ENCODE measurements around the gene GSTM1.

- no peak for TF ChIP-seq CTCF (IDR thresholded peaks at IDR 0.05; ENCODE audit: insufficient read depth, low read length, poor library complexity, severe bottlenecking)
- no peak for TF ChIP-seq EZH2phosphoT487 (conservative IDR thresholded peaks at IDR 0.05; ENCODE audit: low read length)
These were observed 45.8 kb upstream of the GSTM1 start for GRCh38 chr1:109641861-109642260.

Data from SU-DHL-6 (cell line).